GM18858 (cell line): ENCODE results near the gene CCDC171.
A peak's percentile ranks its signal among the peaks of the same experiment; 100 is the strongest.
"Not testable (repeated sequence)": the region's sequence is repeated elsewhere in the genome, so short reads cannot be mapped to it uniquely, and the experiment has no call there.

Experiments used
- ATAC-seq: cut with Tn5 transposase; IDR thresholded peaks from one replicate; pipeline ENCODE4 v1.9.1; 2021; ENCODE audit not compliant: unreplicated experiment

CCDC171 gene

GRCh38 chr9:15552636-15553527 is at the start of gene CCDC171:
Gene CCDC171, plus strand, starts transcription at chr9:15553043. Its CDS starts 11,046 bp downstream, at chr9:15564089.
- ATAC-seq, result peak; percentile 67

- ATAC-seq, result no peak
Measured at GRCh38 chr9:15505921-15506320, 46.9 kb upstream of the CCDC171 start.

- peak; percentile 15 for ATAC-seq
Measured at GRCh38 chr9:15509931-15510788, 42.7 kb upstream of the CCDC171 start.

GRCh38 chr9:15510789-15511575 is 41.9 kb upstream of the CCDC171 start, which contains the start of gene PSIP1:
Gene PSIP1, minus strand, starts transcription at chr9:15510970. Its CDS starts 782 bp downstream, at chr9:15510188.
- peak; percentile 64 for ATAC-seq

GRCh38 chr9:15512204-15512603 is 40.6 kb upstream of the CCDC171 start:
- ATAC-seq, result no peak

- no peak for ATAC-seq
Measured at GRCh38 chr9:15512889-15513288, 40.0 kb upstream of the CCDC171 start.

- ATAC-seq, result no peak
Measured at GRCh38 chr9:15513335-15513734, 39.5 kb upstream of the CCDC171 start.

- ATAC-seq, result no peak
Measured at GRCh38 chr9:15519831-15520230, 33.0 kb upstream of the CCDC171 start.

- ATAC-seq, result no peak
Measured at GRCh38 chr9:15521254-15521653, 31.6 kb upstream of the CCDC171 start.

- ATAC-seq, result no peak
Measured at GRCh38 chr9:15522130-15522755, 30.6 kb upstream of the CCDC171 start.

- ATAC-seq, result no peak
Measured at GRCh38 chr9:15524845-15525455, 27.9 kb upstream of the CCDC171 start.

GRCh38 chr9:15525958-15526357 is 26.9 kb upstream of the CCDC171 start:
- no peak for ATAC-seq

- ATAC-seq, result not testable (repeated sequence)
Measured at GRCh38 chr9:15527035-15527434, 25.8 kb upstream of the CCDC171 start.

GRCh38 chr9:15529566-15530324 is 23.1 kb upstream of the CCDC171 start:
- peak; percentile 74 for ATAC-seq

GRCh38 chr9:15531380-15531779 is 21.5 kb upstream of the CCDC171 start:
- peak; percentile 38 for ATAC-seq

GRCh38 chr9:15541872-15542271 is 11.0 kb upstream of the CCDC171 start:
- ATAC-seq, result no peak

GRCh38 chr9:15542624-15543023 is 10.2 kb upstream of the CCDC171 start:
- no peak for ATAC-seq

GRCh38 chr9:15543047-15543813 is 9.6 kb upstream of the CCDC171 start:
- no peak for ATAC-seq
